IPS-18a (cell line): Measurements from ENCODE around the gene AKT1.

Experiments used
- H3K27ac ChIP-seq: one replicate; pipeline ENCODE4 v1.5.1; 2013; ENCODE audit warnings: low read length
- H3K27me3 ChIP-seq: one replicate; pipeline ENCODE4 v1.6.1; 2013; ENCODE audit warnings: mild to moderate bottlenecking, low read length; ENCODE audit not compliant: control insufficient read depth, insufficient read depth
- H3K36me3 ChIP-seq: one replicate; pipeline ENCODE4 v1.6.1; 2013; ENCODE audit warnings: low read depth, low read length; ENCODE audit not compliant: control insufficient read depth
- H3K4me1 ChIP-seq: one replicate; pipeline ENCODE4 v1.6.1; 2013; ENCODE audit warnings: low read depth, low read length; ENCODE audit not compliant: control insufficient read depth
- H3K4me3 ChIP-seq: one replicate; pipeline ENCODE4 v1.5.1; 2013; ENCODE audit warnings: low read length
- H3K9ac ChIP-seq: one replicate; pipeline ENCODE4 v1.6.1; 2013; ENCODE audit warnings: mild to moderate bottlenecking, low read length, moderate library complexity
- H3K9me3 ChIP-seq: one replicate; pipeline ENCODE4 v1.6.1; 2013; ENCODE audit warnings: low read depth, low read length; ENCODE audit not compliant: control insufficient read depth

AKT1 gene

DNA sequence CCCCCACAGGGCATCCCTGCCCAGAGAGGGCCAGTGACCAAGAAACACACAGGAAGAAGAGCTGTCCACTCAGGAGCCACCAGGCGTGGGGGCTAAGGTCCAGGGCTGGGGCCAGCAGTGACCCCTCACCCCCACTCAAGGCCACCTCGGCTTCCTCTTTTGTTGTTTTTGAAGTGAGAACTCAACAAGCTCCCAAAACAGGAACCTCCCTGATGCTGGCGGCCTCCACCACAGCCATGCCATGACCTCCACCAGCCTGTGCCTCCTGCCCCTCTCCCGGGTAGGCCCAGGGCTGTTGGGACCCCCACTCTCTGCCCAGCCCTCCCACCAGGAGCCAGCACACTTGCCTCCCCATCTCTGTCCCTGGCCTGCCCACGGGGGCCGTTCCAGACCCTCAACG lies 7.8 kb downstream of the AKT1 start:
- H3K36me3 ChIP-seq = peaks cover 11% of the 10 kb centered on the region
- no peak overlapping the region for H3K9ac ChIP-seq
- H3K4me1 ChIP-seq = no peaks in the 10 kb centered on the region
- H3K9me3 ChIP-seq = no peaks in the 10 kb centered on the region
- H3K27me3 ChIP-seq = no peaks in the 10 kb centered on the region
- H3K4me3 ChIP-seq = no peak overlapping the region
- no peak overlapping the region for H3K27ac ChIP-seq

- Histone ChIP-seq H3K27me3 (no peaks in the 10 kb centered on the region), H3K9me3 (no peaks in the 10 kb centered on the region), H3K9ac (no peak overlapping the region), H3K4me3 (no peak overlapping the region), H3K36me3 (peaks cover 11% of the 10 kb centered on the region), H3K4me1 (no peaks in the 10 kb centered on the region), H3K27ac (no peak overlapping the region)
These were observed 8.5 kb downstream of the AKT1 start for GRCh38 chr14:104786726-104787675.

DNA sequence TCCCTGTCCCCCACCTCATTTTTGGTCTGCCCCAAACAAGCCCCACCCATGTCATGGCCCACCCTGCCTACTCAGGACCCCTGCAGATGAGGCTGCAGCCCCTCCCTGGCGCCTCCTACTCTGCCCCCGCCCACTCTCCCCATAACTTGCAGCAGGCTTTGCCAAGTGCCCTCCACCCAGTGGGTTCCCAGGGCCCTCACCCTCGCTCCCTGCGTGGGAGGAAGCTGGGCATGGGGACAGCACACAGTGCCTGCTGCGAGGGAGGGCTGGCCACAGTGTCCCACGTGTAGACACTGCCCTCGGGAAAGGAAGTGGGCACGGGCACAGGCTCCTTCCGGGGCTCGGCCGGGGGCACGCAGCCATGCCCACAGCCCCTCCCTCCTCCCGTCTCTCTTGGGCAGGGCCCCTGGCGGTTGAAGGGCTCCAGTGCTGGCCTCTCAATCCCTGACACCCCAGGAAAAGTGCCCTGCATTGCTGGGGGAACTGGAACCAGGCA lies 9.4 kb downstream of the AKT1 start:
- no peak overlapping the region for H3K4me3 ChIP-seq
- H3K9ac ChIP-seq = no peak overlapping the region
- no peaks in the 10 kb centered on the region for H3K9me3 ChIP-seq
- no peaks in the 10 kb centered on the region for H3K27me3 ChIP-seq
- H3K27ac ChIP-seq = no peak overlapping the region
- H3K36me3 ChIP-seq = peaks cover 5% of the 10 kb centered on the region
- H3K4me1 ChIP-seq = no peaks in the 10 kb centered on the region

DNA sequence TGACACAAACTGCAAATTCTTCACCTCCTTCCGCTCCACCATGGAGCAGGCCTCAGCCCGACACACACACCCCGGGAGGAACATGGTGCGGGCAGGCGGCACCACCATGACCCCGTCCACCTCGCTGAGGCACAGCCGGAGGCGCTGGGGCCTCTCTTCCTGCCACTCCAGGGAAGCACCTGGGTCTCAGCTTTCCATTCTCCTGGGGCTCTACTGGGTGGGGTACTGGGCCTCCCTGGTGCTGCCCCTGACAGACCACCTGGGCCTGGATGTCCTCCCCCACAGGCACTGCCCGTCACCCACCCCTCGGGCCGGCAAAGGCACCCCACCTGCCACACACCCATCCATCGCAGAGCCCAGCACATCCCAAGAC lies 9.9 kb downstream of the AKT1 start:
- H3K9me3 ChIP-seq = no peaks in the 10 kb centered on the region
- no peaks in the 10 kb centered on the region for H3K4me1 ChIP-seq
- no peaks in the 10 kb centered on the region for H3K27me3 ChIP-seq
- H3K36me3 ChIP-seq = peaks cover 5% of the 10 kb centered on the region
- no peak overlapping the region for H3K27ac ChIP-seq
- H3K4me3 ChIP-seq = no peak overlapping the region
- no peak overlapping the region for H3K9ac ChIP-seq

DNA sequence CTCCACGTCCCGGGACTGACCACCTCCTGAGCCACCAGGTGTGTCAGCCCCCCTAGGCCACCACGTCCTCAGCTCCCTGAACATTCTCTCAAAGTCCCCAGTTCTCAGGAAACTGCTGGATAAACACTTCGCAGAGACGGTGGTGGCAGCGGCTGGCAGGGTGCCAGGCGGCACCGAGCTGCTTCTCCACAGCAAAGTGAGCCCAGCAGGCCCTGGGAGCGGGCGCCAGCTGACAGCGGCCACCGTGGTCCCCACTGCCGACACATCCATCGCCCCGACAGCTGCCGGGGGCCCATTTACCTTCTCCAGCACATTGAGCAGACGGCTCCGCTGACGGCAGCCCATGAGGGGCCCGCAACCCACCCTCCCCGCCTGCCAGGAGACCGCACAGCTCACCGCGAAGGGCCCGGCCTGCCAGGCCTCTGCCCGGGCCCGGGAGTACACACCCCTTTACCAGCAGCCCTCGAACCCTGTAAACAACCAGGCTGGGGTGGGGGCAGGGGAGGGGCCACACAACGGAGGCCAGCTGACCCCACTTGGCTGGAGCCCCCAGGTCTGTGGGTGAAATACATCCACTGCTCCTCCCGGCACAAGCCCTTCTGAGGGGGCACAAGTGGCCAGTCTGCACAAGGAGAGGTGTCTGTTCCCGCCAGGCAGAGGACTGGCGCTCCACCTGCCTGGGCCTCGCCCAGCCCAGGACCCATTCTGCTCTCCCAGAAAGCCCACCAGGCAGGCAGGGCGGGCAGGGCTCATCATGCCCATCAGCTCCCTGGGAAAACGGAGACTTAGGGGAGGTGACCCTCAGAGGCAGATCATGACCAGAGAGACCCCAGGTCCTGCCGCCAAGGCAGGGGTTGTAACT lies 10.5 kb downstream of the AKT1 start:
- Histone ChIP-seq H3K4me1 (no peaks in the 10 kb centered on the region), H3K4me3 (no peak overlapping the region), H3K27ac (no peak overlapping the region), H3K27me3 (no peaks in the 10 kb centered on the region), H3K9me3 (no peaks in the 10 kb centered on the region), H3K9ac (no peak overlapping the region), H3K36me3 (peaks cover 5% of the 10 kb centered on the region)

- no peaks in the 10 kb centered on the region for H3K9me3 ChIP-seq
- no peaks in the 10 kb centered on the region for H3K4me1 ChIP-seq
- no peaks in the 10 kb centered on the region for H3K36me3 ChIP-seq
- no peak overlapping the region for H3K4me3 ChIP-seq
- no peaks in the 10 kb centered on the region for H3K27me3 ChIP-seq
- H3K9ac ChIP-seq = no peak overlapping the region
- no peak overlapping the region for H3K27ac ChIP-seq
These were observed 11.4 kb downstream of the AKT1 start for GRCh38 chr14:104784218-104784568.

DNA sequence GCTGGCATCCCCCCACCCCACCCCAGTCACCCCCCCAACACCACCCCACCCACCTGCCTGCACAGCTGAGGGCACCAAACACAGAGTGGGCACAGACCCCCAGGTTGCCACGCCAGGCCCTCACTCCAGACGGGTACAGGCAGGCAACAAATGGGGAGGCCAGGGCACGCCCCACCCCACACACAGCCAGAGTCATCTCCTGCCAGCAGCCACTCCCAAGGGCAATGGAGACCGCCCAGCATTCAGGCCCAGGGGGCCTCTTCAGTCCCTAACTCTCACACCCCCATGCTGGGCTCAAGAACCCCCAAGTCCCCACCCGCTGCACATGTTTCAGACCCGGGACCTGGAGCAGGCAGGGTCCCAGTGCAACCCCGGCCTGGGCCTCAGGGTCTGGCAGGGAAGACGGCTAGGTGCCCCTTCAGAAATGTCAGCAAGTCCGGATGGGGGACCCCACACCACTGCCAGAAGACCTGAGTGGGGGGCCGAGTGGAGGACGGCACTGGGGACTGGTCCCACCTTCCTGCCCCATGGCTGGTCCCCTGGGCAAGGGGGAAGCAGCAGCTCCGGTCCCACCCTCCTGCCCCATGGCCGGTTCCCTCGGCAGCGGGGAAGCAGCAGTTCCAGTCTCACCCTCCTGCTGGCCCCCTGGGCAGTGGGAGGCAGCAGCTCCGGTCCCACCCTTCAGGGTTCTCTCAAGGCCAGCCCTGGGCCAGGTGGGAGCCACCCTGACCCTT lies 11.9 kb downstream of the AKT1 start:
- Histone ChIP-seq H3K36me3 (no peaks in the 10 kb centered on the region), H3K27ac (no peak overlapping the region), H3K4me1 (no peaks in the 10 kb centered on the region), H3K9ac (no peak overlapping the region), H3K27me3 (no peaks in the 10 kb centered on the region), H3K9me3 (no peaks in the 10 kb centered on the region), H3K4me3 (no peak overlapping the region)

GRCh38 chr14:104782808-104783139 lies 12.8 kb downstream of the AKT1 start:
- no peaks in the 10 kb centered on the region for H3K36me3 ChIP-seq
- no peaks in the 10 kb centered on the region for H3K27me3 ChIP-seq
- no peak overlapping the region for H3K9ac ChIP-seq
- no peaks in the 10 kb centered on the region for H3K4me1 ChIP-seq
- H3K27ac ChIP-seq = no peak overlapping the region
- no peaks in the 10 kb centered on the region for H3K9me3 ChIP-seq
- no peak overlapping the region for H3K4me3 ChIP-seq

GRCh38 chr14:104782086-104782807 lies 13.3 kb downstream of the AKT1 start:
- H3K27ac ChIP-seq = no peak overlapping the region
- H3K4me3 ChIP-seq = no peak overlapping the region
- H3K9me3 ChIP-seq = no peaks in the 10 kb centered on the region
- H3K9ac ChIP-seq = no peak overlapping the region
- no peaks in the 10 kb centered on the region for H3K4me1 ChIP-seq
- no peaks in the 10 kb centered on the region for H3K36me3 ChIP-seq
- H3K27me3 ChIP-seq = no peaks in the 10 kb centered on the region

DNA sequence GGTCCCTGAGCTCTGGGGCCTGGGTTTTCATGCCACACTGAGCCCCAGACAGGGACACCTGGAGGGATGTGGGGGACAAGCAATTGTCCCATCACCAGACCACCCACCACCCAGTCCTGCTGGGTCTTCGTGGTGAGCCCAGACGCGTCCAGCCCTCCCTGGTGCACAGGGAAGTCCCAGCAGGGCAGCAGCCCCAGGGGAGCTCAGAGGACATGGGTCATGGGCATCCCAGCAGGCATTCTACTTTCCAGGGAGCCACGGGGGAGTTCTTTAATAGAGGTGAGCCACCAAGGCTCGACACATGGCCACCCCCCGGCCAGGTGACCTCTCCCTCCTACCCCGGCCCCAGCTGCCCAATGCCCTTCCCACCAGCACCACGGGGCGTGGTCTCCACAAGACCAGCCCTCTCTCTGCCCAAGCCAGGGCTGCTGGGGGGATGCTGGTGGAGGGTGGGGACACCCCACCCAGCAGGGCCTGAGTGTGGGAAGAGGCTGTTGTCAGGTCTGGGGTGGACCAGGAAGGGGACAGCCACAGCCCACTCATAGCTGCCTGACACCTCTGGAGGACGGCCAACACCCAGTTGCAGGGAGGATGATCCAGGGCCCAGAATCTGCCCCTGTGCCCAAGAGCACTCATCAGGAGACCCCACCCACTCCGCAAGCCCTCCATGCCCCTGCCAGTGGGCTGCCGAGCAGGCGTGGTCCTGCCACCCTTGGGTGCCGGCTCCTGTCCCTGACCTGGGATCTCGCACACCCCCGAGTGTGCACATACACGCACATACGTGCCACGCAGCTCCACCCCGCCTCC lies 14.1 kb downstream of the AKT1 start:
- no peaks in the 10 kb centered on the region for H3K27me3 ChIP-seq
- H3K9me3 ChIP-seq = no peaks in the 10 kb centered on the region
- no peaks in the 10 kb centered on the region for H3K36me3 ChIP-seq
- H3K9ac ChIP-seq = no peak overlapping the region
- H3K4me3 ChIP-seq = no peak overlapping the region
- no peaks in the 10 kb centered on the region for H3K4me1 ChIP-seq
- no peak overlapping the region for H3K27ac ChIP-seq
